Kidney (tissue), 14 donors: Measurements from ENCODE around the gene RASAL1. TPM values are rescaled to one million over a fixed set of nuclear protein-coding genes. Genes with fewer than 3 reads are reported as not detected.

Experiments used
- DNase-seq, 5 donors: peaks; one replicate each; pipeline ENCODE4 v3.0.0-alpha.2; 2013 to 2020
- FAIRE-seq: peaks from 2 replicates; lab custom pipeline; 2012; peaks lifted over from hg19 to GRCh38; lab: Jason Lieb, UNC
- H3K27ac ChIP-seq, 2 donors: one replicate each; pipeline ENCODE4 v1.7.0; 2013; ENCODE audit warnings: low read depth in 2 of 2, low read length in 2 of 2, inconsistent platforms in 1 of 2
- H3K27me3 ChIP-seq: one replicate; pipeline ENCODE4 v1.7.1; 2013; ENCODE audit warnings: low read length, inconsistent platforms; ENCODE audit not compliant: control insufficient read depth, insufficient read depth
- H3K36me3 ChIP-seq, 3 donors: one replicate each; pipeline versions ENCODE4 v1.7.0 to v1.7.1; 2013; ENCODE audit warnings: low read length in 3 of 3, control low read depth in 1 of 3, inconsistent platforms in 1 of 3; ENCODE audit not compliant: insufficient read depth in 3 of 3, control insufficient read depth in 2 of 3
- H3K4me1 ChIP-seq, 3 donors: one replicate each; pipeline versions ENCODE4 v1.7.0 to v1.7.1; 2013; ENCODE audit warnings: low read length in 3 of 3, inconsistent platforms in 1 of 3, low read depth in 1 of 3; ENCODE audit not compliant: control insufficient read depth in 2 of 3, insufficient read depth in 2 of 3
- H3K4me3 ChIP-seq, 3 donors: one replicate each; pipeline versions ENCODE4 v1.7.0 to v1.8.1; 2013; ENCODE audit warnings: low read length in 3 of 3, control low read depth in 1 of 3, inconsistent platforms in 1 of 3
- H3K9ac ChIP-seq, 3 donors: one replicate each; pipeline versions ENCODE4 v1.7.0 to v1.7.1; 2013; ENCODE audit warnings: low read length in 3 of 3, control low read depth in 1 of 3, inconsistent platforms in 1 of 3
- H3K9me3 ChIP-seq, 3 donors: one replicate each; pipeline versions ENCODE4 v1.7.0 to v1.7.1; 2013; ENCODE audit warnings: low read length in 3 of 3, control low read depth in 1 of 3, inconsistent platforms in 1 of 3; ENCODE audit not compliant: control insufficient read depth in 2 of 3, insufficient read depth in 1 of 3
- CTCF ChIP-seq: IDR thresholded peaks from 3 replicates; pipeline ENCODE4 v1.5.1; 2012; ENCODE audit warnings: mild to moderate bottlenecking, moderate library complexity, borderline replicate concordance; ENCODE audit not compliant: insufficient read depth; ENCODE audit errors: extremely low read depth
- intact Hi-C: fragments of 100-400 bp; cut with DNase I; formaldehyde crosslinking; loops from one replicate; pipeline ENCODE4 v1.11.1; 2022
- polyA plus RNA-seq: library from polyadenylated mRNA; stranded (reverse); fragments of 350-450 nt; fragmentation: Illumina TruSeq; extraction: RNeasy Lipid Tissue Mini Kit (QIAGEN cat#74804); gene quantifications from one replicate; pipeline ENCODE4 v1.2.3, GENCODE V29; 2014; ENCODE audit warnings: low read depth, low replicate concordance; ENCODE audit not compliant: insufficient read depth
- total RNA-seq: library from RNA; stranded (reverse); fragmentation: NEBNext Ultra II Directional; extraction: Animal tissue kit (Norgen Biotek cat#: 25700); gene quantifications from one replicate; pipeline ENCODE4 v1.2.1, GENCODE V29; 2021
- donor health status: control.
- donor health status: control.
- donor health status: control.
- donor health status: control.
- donor health status: control.
- donor health status: DM: yes; HTN: yes; CAD: no.
- donor health status: Normal renal cell carcinoma (clear cell type).

RASAL1 gene
- total and polyA plus RNA-seq, 2 donors from 2014 or later, result 23.5 to 58.3 TPM

DNA sequence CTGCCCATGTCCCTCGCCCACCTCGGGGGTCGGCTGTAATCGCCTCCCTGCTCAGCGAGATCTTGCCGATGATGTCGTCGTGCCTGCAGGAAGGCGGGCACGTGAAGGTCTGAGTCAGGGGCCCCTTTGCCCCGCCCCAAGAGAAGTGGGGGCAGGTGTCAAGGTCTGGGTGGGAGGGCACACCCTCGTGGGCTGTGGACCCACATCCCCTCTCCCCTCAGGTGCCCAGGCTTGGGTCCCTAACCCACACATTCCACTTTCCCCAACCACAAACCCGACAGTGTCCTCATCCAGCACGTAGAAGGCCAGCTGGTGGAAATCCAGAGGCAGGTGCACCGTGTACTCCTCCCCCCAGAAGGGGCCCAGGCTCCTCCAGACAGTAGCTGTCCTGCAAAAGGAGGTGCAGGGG, 7.8 kb downstream of the RASAL1 start:
- DNase-seq (peak in 1 of 5 donors; percentile 59), FAIRE-seq (no peak)
- no peaks in the 10 kb centered on the region for H3K27me3 ChIP-seq

GRCh38 chr12:113120670-113121370, 14.7 kb downstream of the RASAL1 start:
- no peak for TF ChIP-seq CTCF
- no peak for FAIRE-seq
- Histone ChIP-seq H3K4me1 (no peaks in the 10 kb centered on the region), H3K27ac (no peak overlapping the region), H3K4me3 (no peak overlapping the region), H3K9ac (no peak overlapping the region), H3K36me3 (peaks cover 0 to 2% (median 0%) of the 10 kb centered on the region in 3 donors), H3K27me3 (no peaks in the 10 kb centered on the region), H3K9me3 (peaks cover 0 to 5% (median 0%) of the 10 kb centered on the region in 3 donors)
- DNase-seq, result no peak
- intact Hi-C loops, result no loop called here

More for the DNA sequence above, 7.8 kb downstream of the RASAL1 start:
- Histone ChIP-seq H3K9ac (no peak overlapping the region), H3K27ac (no peak overlapping the region), H3K9me3 (peaks cover 0 to 5% (median 0%) of the 10 kb centered on the region in 3 donors), H3K4me3 (no peak overlapping the region), H3K36me3 (peaks cover 0 to 2% (median 0%) of the 10 kb centered on the region in 3 donors), H3K4me1 (no peaks in the 10 kb centered on the region)
- intact Hi-C loops, result no loop called here
- TF ChIP-seq CTCF, result no peak

- TF ChIP-seq CTCF, result no peak
- no peak for FAIRE-seq
- Histone ChIP-seq H3K9me3 (peaks cover 0 to 5% (median 0%) of the 10 kb centered on the region in 3 donors), H3K4me3 (no peak overlapping the region), H3K36me3 (no peaks in the 10 kb centered on the region), H3K9ac (no peak overlapping the region), H3K27me3 (no peaks in the 10 kb centered on the region), H3K4me1 (no peaks in the 10 kb centered on the region), H3K27ac (no peak overlapping the region)
- intact Hi-C loops, result no loop called here
- no peak for DNase-seq
These were observed 15.4 kb downstream of the RASAL1 start for GRCh38 chr12:113119980-113120669.
